GM10248 (cell line): ENCODE data around the gene CENPS.

Source experiments
- CTCF ChIA-PET: fragments of 300-600 bp; sonication (Branson Sonifier 250); formaldehyde crosslinking; extraction: SDS; loops from one replicate; lab custom pipeline; 2021; ENCODE audit warnings: antibody characterized with exemption; lab: Yijun Ruan, JAX
- POLR2A ChIA-PET: fragments of 350-650 bp; sonication (Branson Sonifier 250); formaldehyde crosslinking; extraction: SDS; loops from one replicate; lab custom pipeline; 2020; ENCODE audit warnings: antibody characterized with exemption; lab: Yijun Ruan, JAX
- DNase-seq: peaks from one replicate; pipeline ENCODE4 v3.0.0; 2012; ENCODE audit errors: extremely low spot score
- TF ChIP-seq, protein P1 (sequence below): IDR thresholded peaks from 2 replicates; pipeline ENCODE4 v1.5.1; 2012; ENCODE audit warnings: mild to moderate bottlenecking, low read depth; ENCODE audit errors: extremely low read depth, missing control alignments, control extremely low read depth

Gene CENPS

GRCh38 chr1:10446790-10447422, 16.7 kb downstream of the CENPS start:
- no peak for DNase-seq
- TF ChIP-seq, protein P1, sequence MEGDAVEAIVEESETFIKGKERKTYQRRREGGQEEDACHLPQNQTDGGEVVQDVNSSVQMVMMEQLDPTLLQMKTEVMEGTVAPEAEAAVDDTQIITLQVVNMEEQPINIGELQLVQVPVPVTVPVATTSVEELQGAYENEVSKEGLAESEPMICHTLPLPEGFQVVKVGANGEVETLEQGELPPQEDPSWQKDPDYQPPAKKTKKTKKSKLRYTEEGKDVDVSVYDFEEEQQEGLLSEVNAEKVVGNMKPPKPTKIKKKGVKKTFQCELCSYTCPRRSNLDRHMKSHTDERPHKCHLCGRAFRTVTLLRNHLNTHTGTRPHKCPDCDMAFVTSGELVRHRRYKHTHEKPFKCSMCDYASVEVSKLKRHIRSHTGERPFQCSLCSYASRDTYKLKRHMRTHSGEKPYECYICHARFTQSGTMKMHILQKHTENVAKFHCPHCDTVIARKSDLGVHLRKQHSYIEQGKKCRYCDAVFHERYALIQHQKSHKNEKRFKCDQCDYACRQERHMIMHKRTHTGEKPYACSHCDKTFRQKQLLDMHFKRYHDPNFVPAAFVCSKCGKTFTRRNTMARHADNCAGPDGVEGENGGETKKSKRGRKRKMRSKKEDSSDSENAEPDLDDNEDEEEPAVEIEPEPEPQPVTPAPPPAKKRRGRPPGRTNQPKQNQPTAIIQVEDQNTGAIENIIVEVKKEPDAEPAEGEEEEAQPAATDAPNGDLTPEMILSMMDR = no peak
- ChIA-PET POLR2A (interaction anchor here (0.6 kb wide), 1 partner anchor 493 kb away, joined by 7 read pairs; no protein-coding TSS in a partner anchor), CTCF (interaction anchor here (0.8 to 1.4 kb wide), 2 partner anchors 17 to 47 kb away, joined by 3 read pairs; partner anchors contain the start of gene CENPS)

DNA sequence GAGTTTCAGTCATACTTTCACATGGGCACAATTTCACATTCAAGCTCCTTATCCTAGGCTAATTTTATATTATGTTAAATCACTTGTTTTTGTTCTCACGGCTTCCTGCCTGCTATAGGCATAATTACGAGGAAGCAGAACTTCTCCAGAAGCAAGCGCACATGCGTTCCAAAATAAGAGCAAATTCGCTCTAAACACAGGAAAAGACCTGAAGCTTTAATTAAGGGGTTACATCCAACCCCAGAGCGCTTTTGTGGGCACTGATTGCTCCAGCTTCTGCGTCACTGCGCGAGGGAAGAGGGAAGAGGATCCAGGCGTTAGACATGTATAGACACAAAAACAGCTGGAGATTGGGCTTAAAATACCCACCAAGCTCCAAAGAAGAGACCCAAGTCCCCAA, 19.5 kb downstream of the CENPS start, which contains the start of gene CORT:
Gene CORT, plus strand, starts transcription at position 281 of the 400 bp plus-strand sequence. CDS start 193 bp downstream, outside the sequence.
- ChIA-PET POLR2A (interaction anchor here (0.6 kb wide), 1 partner anchor 463 kb away, joined by 5 read pairs; no protein-coding TSS in a partner anchor), CTCF (interaction anchor here (1.2 kb wide), 1 partner anchor 19 kb away, joined by 6 read pairs; the partner anchor contains the start of gene CENPS)
- TF ChIP-seq, protein P1 = no peak
- DNase-seq = no peak

DNA sequence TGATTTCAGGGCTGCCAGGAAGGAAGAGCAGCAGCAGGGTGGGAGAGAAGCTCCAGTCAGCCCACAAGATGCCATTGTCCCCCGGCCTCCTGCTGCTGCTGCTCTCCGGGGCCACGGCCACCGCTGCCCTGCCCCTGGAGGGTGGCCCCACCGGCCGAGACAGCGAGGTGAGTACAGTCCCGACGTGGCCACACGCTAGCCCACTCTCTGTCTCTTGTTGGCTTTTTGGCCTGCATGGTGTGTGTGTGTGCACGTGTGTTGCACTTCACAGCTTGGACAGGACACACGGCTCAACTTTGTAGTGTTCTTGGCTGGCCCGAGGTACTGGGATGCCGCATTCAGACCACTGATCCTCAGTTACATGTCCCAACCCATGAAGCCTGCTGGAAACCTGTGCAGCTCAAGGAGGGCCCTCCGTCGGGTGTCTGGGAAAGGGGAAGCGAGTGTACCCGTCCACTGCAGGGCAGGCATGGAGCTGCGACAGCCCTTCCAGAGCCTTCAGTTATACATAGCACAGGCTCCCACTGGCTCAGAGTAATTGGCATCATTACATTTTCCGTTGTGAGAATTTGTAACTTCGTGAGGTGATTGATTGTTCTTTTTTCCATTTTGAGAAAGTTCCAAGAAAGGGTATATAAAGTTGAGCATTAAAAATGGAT, 20.1 kb downstream of the CENPS start:
- DNase-seq = no peak
- POLR2A ChIA-PET = interaction anchor here (0.6 kb wide), 1 partner anchor 462 kb away, joined by 5 read pairs; no protein-coding TSS in a partner anchor
- TF ChIP-seq, protein P1 = no peak
- CTCF ChIA-PET = interaction anchor here (1.2 to 2.5 kb wide), 2 partner anchors 20 to 44 kb away, joined by 6 to 9 read pairs; partner anchors contain the start of gene CENPS

- TF ChIP-seq, protein P1 = no peak
- POLR2A ChIA-PET = no interaction called here
- CTCF ChIA-PET = interaction anchor here (1.2 to 2.5 kb wide), 2 partner anchors 20 to 43 kb away, joined by 6 to 9 read pairs; partner anchors contain the start of gene CENPS
- no peak for DNase-seq
Measured at GRCh38 chr1:10450836-10451235, 20.6 kb downstream of the CENPS start.

DNA sequence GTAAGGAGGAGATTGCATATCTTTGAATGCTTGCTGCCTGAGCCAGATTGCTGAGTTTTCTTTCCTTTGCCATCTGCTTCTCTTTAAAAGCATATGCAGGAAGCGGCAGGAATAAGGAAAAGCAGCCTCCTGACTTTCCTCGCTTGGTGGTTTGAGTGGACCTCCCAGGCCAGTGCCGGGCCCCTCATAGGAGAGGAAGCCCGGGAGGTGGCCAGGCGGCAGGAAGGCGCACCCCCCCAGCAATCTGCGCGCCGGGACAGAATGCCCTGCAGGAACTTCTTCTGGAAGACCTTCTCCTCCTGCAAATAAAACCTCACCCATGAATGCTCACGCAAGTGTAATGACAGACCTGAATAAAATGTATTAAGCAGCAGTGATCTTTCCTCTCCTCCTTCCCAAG, 21.1 kb downstream of the CENPS start:
- CTCF ChIA-PET = interaction anchor here (1.4 to 2.5 kb wide), 2 partner anchors 21 to 43 kb away, joined by 3 to 9 read pairs; partner anchors contain the start of gene CENPS
- POLR2A ChIA-PET = no interaction called here
- DNase-seq = no peak
- TF ChIP-seq, protein P1 = no peak

GRCh38 chr1:10456048-10456447, 25.8 kb downstream of the CENPS start:
- POLR2A ChIA-PET = interaction anchor here (0.5 kb wide), 1 partner anchor 798 kb away, joined by 10 read pairs; no protein-coding TSS in a partner anchor

More at GRCh38 chr1:10456048-10456447, 25.8 kb downstream of the CENPS start:
- no peak for DNase-seq
- CTCF ChIA-PET = interaction anchor here (0.6 to 1.3 kb wide), 4 partner anchors 26 to 246 kb away, joined by 3 to 5 read pairs (median 3); partner anchors contain the start of genes CENPS and KIF1B
- TF ChIP-seq, protein P1 = no peak
